HUES64 (cell line): Measurements from ENCODE around the gene APBB3.
"Not testable (repeated sequence)": the region's sequence is repeated elsewhere in the genome, so short reads cannot be mapped to it uniquely, and the experiment has no call there.

Experiments
- H3K27ac ChIP-seq: 2 replicates; pipeline ENCODE4 v1.7.0; 2013; ENCODE audit warnings: low read depth, low read length, inconsistent platforms
- H3K27me3 ChIP-seq: 2 replicates; pipeline ENCODE4 v1.6.1; 2013; ENCODE audit warnings: mild to moderate bottlenecking, low read length; ENCODE audit not compliant: insufficient read depth
- H3K36me3 ChIP-seq: 2 replicates; pipeline ENCODE4 v1.6.1; 2013; ENCODE audit warnings: mild to moderate bottlenecking, low read length; ENCODE audit not compliant: insufficient read depth
- H3K4me1 ChIP-seq: 2 replicates; pipeline ENCODE4 v1.6.1; 2013; ENCODE audit warnings: mild to moderate bottlenecking, low read length, moderate library complexity; ENCODE audit not compliant: insufficient read depth
- H3K4me3 ChIP-seq: 2 replicates; pipeline ENCODE4 v1.5.1; 2013; ENCODE audit warnings: mild to moderate bottlenecking, low read length, moderate library complexity
- H3K9ac ChIP-seq: 2 replicates; pipeline ENCODE4 v1.6.1; 2013; ENCODE audit warnings: mild to moderate bottlenecking, low read depth, low read length
- H3K9me3 ChIP-seq: 2 replicates; pipeline ENCODE4 v1.6.1; 2013; ENCODE audit warnings: low read depth, low read length; ENCODE audit not compliant: insufficient read depth
- WGBS: fragments of 150-250, 120-280 bp; methylation state at CpG from one replicate; pipeline ENCODE4 v1.1.7; 2013; ENCODE audit warnings: missing lambda C conversion rate; 5-methylcytosine and 5-hydroxymethylcytosine counted together

APBB3 gene

DNA sequence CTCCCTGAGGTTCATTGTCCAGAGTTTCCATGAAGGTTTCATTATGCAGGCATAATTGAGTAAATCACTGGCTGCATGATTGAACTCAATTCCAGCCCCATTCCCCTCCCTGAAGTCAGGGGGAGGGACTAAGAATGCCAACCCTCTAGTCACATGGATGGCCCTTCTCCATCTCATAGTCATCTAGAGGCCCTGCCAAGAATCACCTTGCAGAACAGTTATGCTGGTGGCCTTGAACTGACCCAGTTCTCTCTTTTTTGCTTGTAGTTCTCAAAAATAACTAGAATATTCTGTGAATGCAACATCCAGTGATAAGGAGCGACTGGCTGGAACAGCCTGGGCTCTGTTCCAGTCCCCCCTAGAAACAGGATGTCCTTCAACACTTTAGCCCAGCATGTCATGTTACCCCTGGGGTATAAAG is 31.9 kb upstream of the APBB3 start:
- Histone ChIP-seq H3K4me3 (no peak overlapping the region), H3K9me3 (no peaks in the 10 kb centered on the region), H3K4me1 (no peaks in the 10 kb centered on the region), H3K36me3 (no peaks in the 10 kb centered on the region), H3K27ac (no peak overlapping the region), H3K27me3 (no peaks in the 10 kb centered on the region; the same call in 1 of the 2 replicates), H3K9ac (no peak overlapping the region)
- WGBS: 87% methylated on average over 1 of the region's 1 CpG

- Histone ChIP-seq H3K4me3 (no peak overlapping the region), H3K36me3 (no peaks in the 10 kb centered on the region), H3K9me3 (no peaks in the 10 kb centered on the region), H3K27ac (no peak overlapping the region), H3K9ac (no peak overlapping the region), H3K27me3 (no peaks in the 10 kb centered on the region; the same call in 1 of the 2 replicates), H3K4me1 (no peaks in the 10 kb centered on the region)
- WGBS: 85% methylated on average over 4 of the region's 5 CpGs
These were observed 31.3 kb upstream of the APBB3 start for GRCh38 chr5:140595538-140596300.

DNA sequence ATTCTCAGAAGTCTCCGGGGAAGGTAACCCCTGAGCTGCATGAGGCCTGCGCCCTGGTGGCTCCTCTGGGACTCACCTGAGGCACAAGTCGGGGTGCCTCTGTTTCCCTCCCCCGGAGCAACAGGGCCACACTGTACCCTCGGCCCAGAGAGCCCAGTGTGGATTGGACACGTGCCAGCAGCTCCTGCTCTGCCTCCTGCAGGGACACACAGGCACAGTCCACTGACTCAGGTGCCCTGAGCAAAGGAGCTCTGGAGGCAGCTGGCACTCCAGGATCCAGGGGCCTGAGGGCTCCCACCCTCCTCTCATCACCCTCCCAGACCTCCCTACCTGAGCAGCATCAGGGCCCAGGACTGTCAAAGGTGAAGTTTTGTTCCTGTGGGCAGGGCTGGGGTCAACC is 29.8 kb upstream of the APBB3 start:
- Histone ChIP-seq H3K9me3 (no peaks in the 10 kb centered on the region), H3K4me3 (no peak overlapping the region), H3K4me1 (no peaks in the 10 kb centered on the region), H3K36me3 (no peaks in the 10 kb centered on the region), H3K27ac (no peak overlapping the region), H3K9ac (no peak overlapping the region), H3K27me3 (no peaks in the 10 kb centered on the region; the same call in 1 of the 2 replicates)
- WGBS: 92% methylated on average over 6 of the region's 6 CpGs

DNA sequence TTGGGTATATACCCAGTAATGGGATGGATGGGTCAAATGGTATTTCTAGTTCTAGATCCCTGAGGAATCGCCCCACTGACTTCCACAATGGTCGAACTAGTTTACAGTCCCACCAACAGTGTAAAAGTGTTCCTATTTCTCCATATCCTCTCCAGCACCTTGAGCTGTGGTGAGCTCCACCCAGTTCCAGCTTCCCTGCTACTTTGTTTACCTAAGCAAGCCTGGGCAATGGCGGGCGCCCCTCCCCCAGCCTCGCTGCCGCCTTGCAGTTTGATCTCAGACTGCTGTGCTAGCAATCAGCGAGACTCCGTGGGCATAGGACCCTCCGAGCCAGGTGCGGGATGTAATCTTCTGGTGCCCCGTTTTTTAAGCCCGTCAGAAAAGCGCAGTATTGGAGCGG is 28.7 kb upstream of the APBB3 start:
- not testable (repeated sequence) for H3K27me3 ChIP-seq, H3K27ac ChIP-seq, H3K9ac ChIP-seq, H3K4me3 ChIP-seq, H3K9me3 ChIP-seq, H3K36me3 ChIP-seq, H3K4me1 ChIP-seq
- 71% methylated on average over 14 of the region's 14 CpGs for WGBS

DNA sequence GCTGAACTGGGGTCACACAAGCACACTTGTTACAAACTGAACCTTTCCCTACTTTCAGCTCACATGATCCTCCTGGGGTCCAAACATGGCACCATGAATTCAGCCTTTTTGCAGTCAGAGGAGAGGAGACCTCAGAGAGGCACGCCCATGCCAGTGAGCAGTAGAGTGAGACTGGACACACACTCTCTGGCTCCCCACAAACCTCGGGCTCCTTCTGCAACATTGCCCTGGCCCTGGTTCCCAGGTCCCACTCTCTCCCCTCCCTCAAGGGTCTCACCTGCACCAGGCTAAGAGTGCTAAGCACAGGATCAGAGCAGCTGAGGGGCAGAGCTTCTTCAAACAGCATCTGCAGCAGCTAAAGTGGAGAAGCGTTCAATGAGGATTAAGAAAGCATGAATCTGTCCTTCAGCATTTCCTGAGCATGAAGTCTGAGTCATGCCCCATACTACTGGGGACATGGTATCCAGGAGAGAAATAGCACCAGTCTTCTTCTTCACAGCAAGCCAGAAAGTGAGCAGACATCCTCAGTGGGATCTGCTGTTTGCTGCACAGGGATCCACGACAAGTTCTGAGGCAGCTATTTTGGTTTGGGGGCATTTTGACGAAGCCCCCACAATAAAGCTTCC is 27.5 kb upstream of the APBB3 start:
- H3K9ac ChIP-seq: no peak overlapping the region
- H3K27ac ChIP-seq: no peak overlapping the region

DNA sequence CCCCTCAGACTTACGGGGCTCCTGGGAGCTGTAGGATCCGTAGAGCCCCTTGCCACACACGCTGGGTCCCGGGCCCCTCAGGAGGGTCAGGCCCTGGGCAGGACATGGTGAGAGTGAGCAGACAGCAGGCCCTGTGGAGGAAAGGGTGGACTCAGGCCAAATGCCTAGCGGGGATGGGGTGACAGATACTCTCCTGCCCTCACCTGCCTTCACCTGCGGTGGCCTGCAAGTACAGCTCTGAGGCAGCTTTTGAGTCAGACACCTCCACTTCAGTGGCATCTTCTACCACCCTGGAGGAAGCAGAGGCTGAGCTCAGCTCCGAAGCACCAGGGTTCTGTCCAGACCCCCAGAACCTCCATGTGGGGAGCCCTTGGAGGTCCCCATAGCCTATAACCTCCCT is 26.5 kb upstream of the APBB3 start:
- Histone ChIP-seq H3K4me1 (no peaks in the 10 kb centered on the region), H3K4me3 (no peak overlapping the region), H3K9ac (no peak overlapping the region), H3K27me3 (no peaks in the 10 kb centered on the region), H3K9me3 (no peaks in the 10 kb centered on the region), H3K36me3 (no peaks in the 10 kb centered on the region), H3K27ac (no peak overlapping the region)
- 94% methylated on average over 7 of the region's 7 CpGs for WGBS

More for the DNA sequence above, 27.5 kb upstream of the APBB3 start:
- Histone ChIP-seq H3K9me3 (no peaks in the 10 kb centered on the region), H3K4me1 (no peaks in the 10 kb centered on the region), H3K4me3 (no peak overlapping the region), H3K36me3 (no peaks in the 10 kb centered on the region), H3K27me3 (no peaks in the 10 kb centered on the region)
- 91% methylated on average over 5 of the region's 5 CpGs for WGBS

DNA sequence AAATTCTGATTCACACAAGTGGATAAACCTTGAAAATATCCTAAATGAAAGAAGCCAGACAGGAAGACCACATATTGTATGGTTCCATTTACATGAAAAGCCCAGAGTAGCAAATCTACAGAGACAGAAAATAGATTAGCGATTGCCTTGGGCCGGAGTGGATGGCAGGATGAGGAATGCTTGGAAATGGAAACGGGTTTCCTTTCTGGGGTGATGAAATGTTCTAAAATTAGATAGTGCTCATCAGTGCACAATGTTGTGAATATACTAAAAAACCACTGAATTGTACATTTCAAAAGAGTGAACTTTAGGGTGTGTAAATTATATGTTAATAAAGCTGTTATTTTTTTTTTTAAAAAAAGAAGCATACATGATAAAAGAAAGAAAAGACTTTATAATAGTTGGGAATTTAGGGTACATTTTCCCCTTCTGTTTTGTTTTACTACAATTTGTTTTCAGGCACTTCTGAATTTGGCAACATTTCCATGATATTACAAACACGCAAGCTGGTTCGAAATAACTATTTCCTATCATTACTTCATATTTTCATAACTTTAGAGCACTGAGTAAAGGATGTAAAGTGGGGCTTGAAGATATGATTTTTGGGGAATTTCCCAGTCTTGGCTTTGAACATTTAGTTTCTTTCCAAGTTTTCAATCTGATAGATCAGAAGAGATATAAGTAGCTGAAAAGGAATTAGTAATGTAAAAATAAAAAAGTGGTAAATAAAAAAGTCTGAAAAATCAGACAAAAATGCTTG is 24.1 kb upstream of the APBB3 start:
- no peak overlapping the region for H3K27ac ChIP-seq
- H3K4me3 ChIP-seq: no peak overlapping the region
- H3K9me3 ChIP-seq: no peaks in the 10 kb centered on the region
- H3K27me3 ChIP-seq: no peaks in the 10 kb centered on the region
- no peaks in the 10 kb centered on the region for H3K4me1 ChIP-seq
- H3K9ac ChIP-seq: no peak overlapping the region
- WGBS: 96% methylated on average over 4 of the region's 5 CpGs
- no peaks in the 10 kb centered on the region for H3K36me3 ChIP-seq

GRCh38 chr5:140587495-140587894 is 23.1 kb upstream of the APBB3 start:
- no peaks in the 10 kb centered on the region for H3K9me3 ChIP-seq
- H3K9ac ChIP-seq: no peak overlapping the region
- no peak overlapping the region for H3K27ac ChIP-seq
- no peak overlapping the region for H3K4me3 ChIP-seq
- no peaks in the 10 kb centered on the region for H3K4me1 ChIP-seq
- 93% methylated on average over 1 of the region's 1 CpG for WGBS
- H3K27me3 ChIP-seq: no peaks in the 10 kb centered on the region
- H3K36me3 ChIP-seq: no peaks in the 10 kb centered on the region

- 95% methylated on average over 5 of the region's 6 CpGs for WGBS
- H3K27ac ChIP-seq: not testable (repeated sequence)
These were observed 14.9 kb upstream of the APBB3 start for GRCh38 chr5:140579188-140579747.

GRCh38 chr5:140576776-140577201 is 12.4 kb upstream of the APBB3 start:
- Histone ChIP-seq H3K4me3 (no peak overlapping the region), H3K36me3 (no peaks in the 10 kb centered on the region), H3K9me3 (no peaks in the 10 kb centered on the region), H3K4me1 (no peaks in the 10 kb centered on the region), H3K27me3 (peaks cover 4% of the 10 kb centered on the region; the same call in 1 of the 2 replicates), H3K27ac (no peak overlapping the region), H3K9ac (no peak overlapping the region)
- WGBS: 80% methylated on average over 1 of the region's 2 CpGs

More at GRCh38 chr5:140579188-140579747, 14.9 kb upstream of the APBB3 start:
- not testable (repeated sequence) for H3K9ac ChIP-seq, H3K4me3 ChIP-seq, H3K4me1 ChIP-seq, H3K9me3 ChIP-seq, H3K36me3 ChIP-seq, H3K27me3 ChIP-seq

DNA sequence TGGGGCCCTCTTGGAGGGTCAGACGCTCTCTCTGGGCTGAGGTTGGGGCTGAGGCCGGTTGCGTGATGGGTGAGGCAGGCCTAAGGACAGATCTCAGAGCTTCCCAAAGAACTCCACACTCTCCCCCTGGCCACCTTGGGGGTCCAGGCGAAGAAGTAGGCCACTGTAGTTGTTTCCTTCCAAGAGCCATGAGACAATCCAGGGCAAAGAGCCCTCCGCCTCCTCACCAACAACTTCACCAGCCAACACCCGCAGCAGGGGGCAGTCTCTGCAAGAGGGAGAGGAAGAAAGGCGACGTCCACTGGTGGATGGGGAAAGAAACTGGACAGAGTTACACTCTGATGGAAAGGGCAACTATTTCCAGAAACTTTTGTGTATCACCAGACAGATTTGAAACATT is 10.9 kb upstream of the APBB3 start:
- no peaks in the 10 kb centered on the region for H3K27me3 ChIP-seq
- H3K9me3 ChIP-seq: no peaks in the 10 kb centered on the region
- H3K9ac ChIP-seq: no peak overlapping the region
- H3K36me3 ChIP-seq: no peaks in the 10 kb centered on the region
- H3K27ac ChIP-seq: no peak overlapping the region
- no peak overlapping the region for H3K4me3 ChIP-seq
- WGBS: 86% methylated on average over 7 of the region's 8 CpGs
- H3K4me1 ChIP-seq: no peaks in the 10 kb centered on the region
